NOMO-1 treated with dmso at 0.1 percent for 144 hours (cell line): ENCODE data around the gene IP6K2.
A peak's percentile ranks its signal among the peaks of the same experiment; 100 is the strongest.
"Not testable (repeated sequence)": the region's sequence is repeated elsewhere in the genome, so short reads cannot be mapped to it uniquely, and the experiment has no call there.

Source experiments
- DNase-seq: peaks from one replicate; lab custom pipeline; 2025; ENCODE audit not compliant: unreplicated experiment; lab: John Stamatoyannopoulos, UW

The IP6K2 gene, protein sequence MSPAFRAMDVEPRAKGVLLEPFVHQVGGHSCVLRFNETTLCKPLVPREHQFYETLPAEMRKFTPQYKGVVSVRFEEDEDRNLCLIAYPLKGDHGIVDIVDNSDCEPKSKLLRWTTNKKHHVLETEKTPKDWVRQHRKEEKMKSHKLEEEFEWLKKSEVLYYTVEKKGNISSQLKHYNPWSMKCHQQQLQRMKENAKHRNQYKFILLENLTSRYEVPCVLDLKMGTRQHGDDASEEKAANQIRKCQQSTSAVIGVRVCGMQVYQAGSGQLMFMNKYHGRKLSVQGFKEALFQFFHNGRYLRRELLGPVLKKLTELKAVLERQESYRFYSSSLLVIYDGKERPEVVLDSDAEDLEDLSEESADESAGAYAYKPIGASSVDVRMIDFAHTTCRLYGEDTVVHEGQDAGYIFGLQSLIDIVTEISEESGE

GRCh38 chr3:48716982-48717746 lies at the start of gene IP6K2:
Gene IP6K2 (minus strand): TSS chr3:48717221. CDS start chr3:48695291, 21,930 bp downstream.
- DNase-seq = peak; percentile 99

DNA sequence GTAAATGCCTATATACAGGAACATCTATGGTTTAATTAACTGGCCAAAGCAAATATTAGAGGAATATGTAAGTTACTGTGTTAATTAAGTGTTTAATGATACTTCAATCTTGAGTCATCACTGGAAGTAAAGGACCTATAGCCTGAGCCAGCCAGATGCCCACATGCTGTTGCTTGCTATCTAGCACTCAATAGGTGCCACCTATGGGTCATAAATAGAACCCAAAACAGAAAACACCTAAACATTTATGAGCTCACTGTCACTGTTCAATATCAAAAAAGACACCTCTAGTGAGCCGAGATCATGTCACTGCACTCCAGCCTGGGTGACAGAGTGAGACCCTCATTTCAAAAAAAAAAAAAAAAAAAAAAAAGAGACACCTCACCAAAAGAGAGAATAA lies 48.4 kb upstream of the IP6K2 start:
- DNase-seq = no peak

- no peak for DNase-seq
These were observed 45.8 kb upstream of the IP6K2 start for GRCh38 chr3:48762816-48763215.

DNA sequence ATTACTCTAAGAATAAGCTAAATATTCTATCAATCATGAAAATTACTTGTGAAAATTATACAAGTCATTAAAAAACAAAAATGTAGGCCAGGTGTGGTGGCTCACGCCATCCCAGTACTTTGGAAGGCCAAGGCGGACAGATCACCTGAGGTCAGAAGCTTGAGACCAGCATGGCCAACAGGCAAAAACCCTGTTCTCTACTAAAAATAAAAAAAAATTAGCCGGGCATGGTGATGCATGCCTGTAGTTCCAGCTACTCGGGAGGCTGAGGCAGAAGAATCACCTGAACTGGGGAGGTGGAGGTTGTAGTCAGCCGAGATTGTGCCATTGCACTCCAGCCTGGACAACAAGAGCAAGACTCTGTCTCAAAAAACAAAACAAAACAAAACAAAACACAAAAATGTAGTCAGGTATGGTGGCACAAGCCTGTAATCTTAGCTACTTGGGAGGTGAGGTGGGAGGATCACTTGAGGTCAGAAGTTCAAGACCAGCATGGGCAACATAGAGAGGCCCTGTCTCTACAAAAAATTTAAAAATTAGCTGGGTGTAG lies 43.0 kb upstream of the IP6K2 start:
- DNase-seq = not testable (repeated sequence)

DNA sequence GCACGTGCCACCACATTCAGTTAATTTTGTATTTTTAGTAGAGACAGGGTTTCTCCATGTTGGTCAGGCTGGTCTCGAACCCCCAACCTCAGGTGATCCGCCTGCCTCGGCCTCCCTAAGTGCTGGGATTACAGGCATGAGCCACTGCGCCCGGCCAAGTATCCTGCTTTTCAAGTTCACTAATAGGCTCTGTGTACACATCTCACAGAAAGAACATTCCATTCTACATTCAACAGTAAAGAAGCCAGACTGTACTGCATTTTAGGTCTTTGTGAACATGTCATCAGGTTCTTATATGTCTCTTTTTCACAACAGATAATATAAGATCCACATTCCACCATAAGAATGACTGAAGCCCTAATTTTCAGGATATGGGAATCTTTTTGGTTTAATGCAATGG lies 42.5 kb upstream of the IP6K2 start:
- DNase-seq = not testable (repeated sequence)

- no peak for DNase-seq
These were observed 42.0 kb upstream of the IP6K2 start for GRCh38 chr3:48759071-48759470.

- DNase-seq = no peak
These were observed 39.6 kb upstream of the IP6K2 start for GRCh38 chr3:48756640-48757039.

GRCh38 chr3:48750856-48751255 lies 33.8 kb upstream of the IP6K2 start:
- no peak for DNase-seq

DNA sequence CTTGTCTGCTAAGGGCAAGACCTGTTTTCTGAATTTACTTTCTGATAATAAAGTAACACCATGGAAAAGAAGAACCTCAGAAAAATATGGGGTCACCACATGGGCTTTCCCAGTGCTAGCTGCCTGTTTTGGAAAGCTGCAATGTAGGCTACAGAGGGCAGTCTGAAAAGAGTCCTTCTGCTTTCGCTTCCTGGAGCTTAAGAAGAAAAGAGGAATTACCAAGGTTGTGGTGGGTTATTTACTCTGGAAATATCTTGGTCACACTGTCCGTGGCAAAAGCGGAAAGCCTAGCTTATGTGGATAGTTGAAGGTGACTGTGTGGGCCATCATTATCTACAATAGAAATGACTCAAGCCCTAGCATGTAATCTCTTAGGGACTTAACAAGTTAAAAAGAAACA lies 31.7 kb upstream of the IP6K2 start:
- peak; percentile 72 for DNase-seq

DNA sequence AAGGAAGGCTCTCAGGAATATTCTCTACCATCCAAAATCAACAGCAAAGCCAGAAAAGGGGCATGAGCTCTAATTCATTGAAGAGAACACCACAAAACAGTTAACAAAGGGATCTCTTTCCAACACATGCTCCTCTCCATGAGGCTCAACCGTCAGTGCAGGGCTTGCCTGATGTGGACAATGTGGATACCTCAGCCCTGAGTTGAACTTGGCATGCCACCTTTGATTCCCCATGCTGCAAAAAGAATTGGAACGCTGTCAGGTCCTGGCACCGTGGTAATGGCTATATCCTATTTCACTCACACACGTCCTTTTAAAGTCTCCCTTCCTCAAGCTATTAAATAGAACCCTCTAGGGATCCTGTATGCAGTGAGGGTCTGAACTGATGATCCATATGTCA lies 30.7 kb upstream of the IP6K2 start:
- no peak for DNase-seq

GRCh38 chr3:48747015-48747615 lies 30.1 kb upstream of the IP6K2 start:
- no peak for DNase-seq

GRCh38 chr3:48743773-48744172 lies 26.8 kb upstream of the IP6K2 start:
- no peak for DNase-seq

DNA sequence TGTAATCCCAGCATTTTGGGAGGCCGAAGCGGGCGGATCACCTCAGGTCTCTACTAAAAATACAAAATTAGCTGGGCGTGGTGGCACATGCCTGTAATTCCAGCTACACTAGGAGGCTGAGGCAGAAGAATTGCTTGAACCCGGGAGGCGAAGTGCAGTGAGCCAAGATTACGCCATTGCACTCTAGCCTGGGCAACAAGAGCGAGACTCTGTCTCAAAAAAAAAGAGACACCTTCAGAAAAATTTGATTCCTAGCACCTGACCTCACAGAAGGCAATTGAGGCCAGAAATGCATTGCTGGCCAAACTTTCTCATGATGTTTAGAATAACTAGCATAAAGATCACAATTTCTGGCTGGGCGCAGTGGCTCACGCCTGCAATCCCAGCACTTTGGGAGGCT lies 24.2 kb upstream of the IP6K2 start:
- DNase-seq = not testable (repeated sequence)

DNA sequence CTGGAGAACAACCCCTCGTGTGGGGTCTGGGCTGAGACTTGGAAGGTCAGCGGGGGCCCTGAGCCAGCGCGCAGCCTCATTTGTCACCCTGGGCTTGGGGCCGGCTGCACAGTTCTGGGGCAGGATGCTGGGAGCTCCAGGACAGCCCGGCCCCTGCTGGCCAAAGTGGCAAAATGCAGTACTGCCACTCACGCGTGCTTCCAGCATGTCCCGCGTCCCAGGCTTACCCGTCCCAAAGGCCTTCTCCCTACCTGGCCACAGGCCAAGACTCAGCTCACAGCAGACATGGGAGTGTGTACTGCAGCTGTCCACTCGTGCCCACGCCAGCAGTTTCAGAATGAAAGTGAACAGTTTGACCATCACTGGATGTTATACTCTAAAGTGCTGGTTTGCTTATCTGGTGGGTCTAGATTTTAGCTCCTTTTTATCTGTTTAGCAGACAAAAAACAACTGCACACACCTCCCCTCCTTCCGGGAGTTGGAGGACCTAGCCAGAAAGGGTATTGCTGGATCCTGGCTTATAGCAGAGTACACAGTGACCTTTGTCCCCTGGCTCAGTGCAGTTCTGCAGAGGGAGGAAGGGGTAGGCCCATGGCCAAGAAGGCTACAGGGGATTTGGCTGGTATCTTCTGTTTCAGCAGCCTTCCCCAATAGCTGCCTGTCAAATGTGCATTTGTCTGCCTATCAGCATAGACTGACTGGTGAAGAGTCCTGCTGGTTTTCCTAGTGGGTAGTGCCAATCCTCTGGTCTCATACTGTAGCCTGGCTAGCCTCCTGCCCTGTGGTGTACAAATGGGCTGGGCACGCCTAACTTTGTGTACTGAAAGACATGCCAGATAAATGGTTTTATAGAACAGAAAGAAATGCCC lies 23.2 kb upstream of the IP6K2 start:
- no peak for DNase-seq

DNA sequence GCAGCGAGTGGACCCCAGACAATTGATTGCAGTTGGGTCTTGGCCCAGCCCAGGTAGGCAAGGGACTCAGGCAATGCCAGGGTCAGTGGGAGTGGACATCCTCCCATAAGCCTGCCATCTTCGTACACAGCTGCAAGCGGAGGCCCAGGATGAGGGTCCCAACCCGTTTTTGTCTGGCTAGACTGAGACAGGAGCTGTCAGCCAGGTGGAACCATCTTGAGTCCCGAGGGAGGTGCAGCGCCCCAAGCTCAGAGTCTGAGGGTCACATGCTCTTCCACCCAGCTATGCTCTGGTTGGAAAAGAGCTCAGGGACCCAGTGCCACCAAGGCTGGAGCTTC lies 22.6 kb upstream of the IP6K2 start:
- DNase-seq = no peak

DNA sequence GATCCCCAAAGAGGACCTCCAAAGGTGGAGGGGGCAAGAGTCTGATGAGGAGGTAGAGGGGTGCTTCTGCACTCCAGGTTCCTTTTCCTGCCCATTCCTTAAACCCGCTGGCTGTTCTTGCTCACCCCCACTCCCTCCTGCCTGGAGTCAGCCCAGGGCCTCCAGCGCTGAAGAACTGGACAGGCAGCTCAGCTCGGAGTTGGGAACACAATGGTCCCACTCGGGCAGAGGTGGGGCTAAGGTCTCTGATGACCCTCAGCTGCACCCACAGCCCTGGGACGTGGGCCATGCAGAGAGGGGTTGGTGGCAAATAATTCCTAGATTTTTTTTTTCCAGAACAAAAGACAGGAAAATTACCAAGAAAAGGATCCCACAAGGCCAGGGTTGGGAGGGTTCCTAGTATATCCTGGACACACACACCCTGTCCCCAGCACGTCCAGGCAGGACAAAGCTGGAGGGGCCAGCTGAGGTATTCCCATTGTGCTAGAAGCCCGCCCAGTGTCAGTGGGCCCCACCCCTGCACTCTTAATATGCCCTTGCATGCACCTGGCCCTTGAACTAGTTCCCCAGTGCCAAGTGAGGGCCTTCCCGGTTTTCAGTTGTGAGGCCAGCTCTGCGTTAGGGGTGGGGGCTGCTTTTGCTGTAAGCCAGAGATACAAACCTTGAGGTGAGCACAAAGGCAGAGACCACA lies 22.1 kb upstream of the IP6K2 start:
- no peak for DNase-seq

DNA sequence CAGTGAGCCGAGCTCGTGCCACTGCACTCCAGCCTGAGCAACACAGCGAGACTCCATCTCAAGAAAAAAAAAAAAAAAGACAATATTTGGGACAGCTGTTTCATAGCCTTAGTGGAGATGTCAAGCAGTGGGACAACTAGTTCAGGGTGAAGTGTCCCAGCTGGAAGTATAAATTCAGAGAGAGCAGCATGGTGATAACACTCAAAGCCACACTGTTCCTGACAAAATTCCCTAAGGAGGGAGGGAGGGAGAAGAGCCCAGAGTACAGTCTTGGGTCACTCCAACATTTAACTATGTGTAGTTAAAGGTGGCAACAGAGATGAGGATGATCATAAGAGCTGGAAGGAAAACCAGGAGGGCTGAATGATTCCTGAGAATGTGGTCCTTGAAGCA lies 21.1 kb upstream of the IP6K2 start:
- DNase-seq = no peak

GRCh38 chr3:48735075-48735767 lies 18.2 kb upstream of the IP6K2 start:
- not testable (repeated sequence) for DNase-seq

GRCh38 chr3:48734541-48734940 lies 17.5 kb upstream of the IP6K2 start:
- DNase-seq = not testable (repeated sequence)
